ENCODE results near the gene DHRS4L2. TPM values are rescaled to one million over a fixed set of nuclear protein-coding genes. Genes with fewer than 3 reads are reported as not detected.
A peak's percentile ranks its signal among the peaks of the same experiment; 100 is the strongest.
"Not testable (repeated sequence)": the region's sequence is repeated elsewhere in the genome, so short reads cannot be mapped to it uniquely, and the experiment has no call there.

Gene DHRS4L2
- total RNA-seq, 2 donors from 2014 or later, result 15.8 to 17.9 TPM

GRCh38 chr14:23993042-23993441 lies 4.3 kb downstream of the DHRS4L2 start:
- not testable (repeated sequence) for H3K27ac Mint-ChIP-seq; H3K4me1 Mint-ChIP-seq; H3K27me3 Mint-ChIP-seq; H3K9me3 Mint-ChIP-seq; H3K36me3 Mint-ChIP-seq (ENCODE audit: low read depth); H3K4me3 Mint-ChIP-seq; ATAC-seq (replicated peaks)

GRCh38 chr14:23996009-23996408 lies 7.3 kb downstream of the DHRS4L2 start:
- not testable (repeated sequence) for H3K36me3 Mint-ChIP-seq (ENCODE audit: low read depth); H3K27me3 Mint-ChIP-seq; ATAC-seq (replicated peaks); H3K27ac Mint-ChIP-seq; H3K4me3 Mint-ChIP-seq; H3K9me3 Mint-ChIP-seq; H3K4me1 Mint-ChIP-seq

GRCh38 chr14:23996825-23997224 lies 8.1 kb downstream of the DHRS4L2 start:
- not testable (repeated sequence) for H3K4me3 Mint-ChIP-seq; H3K27me3 Mint-ChIP-seq; ATAC-seq (replicated peaks); H3K27ac Mint-ChIP-seq; H3K4me1 Mint-ChIP-seq; H3K36me3 Mint-ChIP-seq (ENCODE audit: low read depth); H3K9me3 Mint-ChIP-seq

GRCh38 chr14:23999640-24000039 lies 10.9 kb downstream of the DHRS4L2 start:
- H3K27me3 Mint-ChIP-seq, result not testable (repeated sequence)

GRCh38 chr14:24001078-24001477 lies 12.3 kb downstream of the DHRS4L2 start:
- H3K27ac Mint-ChIP-seq; H3K9me3 Mint-ChIP-seq; ATAC-seq (replicated peaks); H3K4me3 Mint-ChIP-seq; H3K27me3 Mint-ChIP-seq; H3K4me1 Mint-ChIP-seq; H3K36me3 Mint-ChIP-seq (ENCODE audit: low read depth): not testable (repeated sequence)

More at GRCh38 chr14:23999640-24000039, 10.9 kb downstream of the DHRS4L2 start:
- H3K9me3 Mint-ChIP-seq; ATAC-seq (replicated peaks); H3K4me3 Mint-ChIP-seq; H3K27ac Mint-ChIP-seq; H3K36me3 Mint-ChIP-seq (ENCODE audit: low read depth); H3K4me1 Mint-ChIP-seq: not testable (repeated sequence)

- not testable (repeated sequence) for ATAC-seq (replicated peaks); H3K27me3 Mint-ChIP-seq; H3K36me3 Mint-ChIP-seq (ENCODE audit: low read depth); H3K4me3 Mint-ChIP-seq; H3K27ac Mint-ChIP-seq; H3K9me3 Mint-ChIP-seq; H3K4me1 Mint-ChIP-seq
Measured at GRCh38 chr14:24001679-24002078, 12.9 kb downstream of the DHRS4L2 start.

GRCh38 chr14:24006471-24006816 lies 17.7 kb downstream of the DHRS4L2 start:
- Mint-ChIP-seq H3K4me3 (peak overlapping the region; percentile 67), H3K4me1 (peaks cover 20% of the 10 kb centered on the region)
- ATAC-seq (replicated peaks), result peak; percentile 47
- H3K27me3 Mint-ChIP-seq; H3K27ac Mint-ChIP-seq; H3K36me3 Mint-ChIP-seq (ENCODE audit: low read depth); H3K9me3 Mint-ChIP-seq: not testable (repeated sequence)

- Mint-ChIP-seq H3K4me1 (peaks cover 20% of the 10 kb centered on the region), H3K4me3 (peak overlapping the region; percentile 67)
- H3K27ac Mint-ChIP-seq; H3K36me3 Mint-ChIP-seq (ENCODE audit: low read depth); H3K9me3 Mint-ChIP-seq; H3K27me3 Mint-ChIP-seq: not testable (repeated sequence)
- ATAC-seq (replicated peaks), result peak; percentile 93
Measured at GRCh38 chr14:24006817-24007652, 18.3 kb downstream of the DHRS4L2 start.

- no peak for ATAC-seq (replicated peaks)
- Mint-ChIP-seq H3K4me1 (peaks cover 20% of the 10 kb centered on the region), H3K4me3 (peak overlapping the region; percentile 53), H3K27ac (peak overlapping the region; percentile 70), H3K36me3 (ENCODE audit: low read depth) (no peaks in the 10 kb centered on the region), H3K9me3 (no peaks in the 10 kb centered on the region), H3K27me3 (no peaks in the 10 kb centered on the region)
Measured at GRCh38 chr14:24011051-24011450, 22.3 kb downstream of the DHRS4L2 start.

GRCh38 chr14:24012726-24013273 lies 24.1 kb downstream of the DHRS4L2 start:
- H3K27ac Mint-ChIP-seq; ATAC-seq (replicated peaks); H3K4me3 Mint-ChIP-seq; H3K27me3 Mint-ChIP-seq; H3K36me3 Mint-ChIP-seq (ENCODE audit: low read depth); H3K9me3 Mint-ChIP-seq: not testable (repeated sequence)
- peaks cover 25% of the 10 kb centered on the region for H3K4me1 Mint-ChIP-seq

- Mint-ChIP-seq H3K4me3 (no peak overlapping the region), H3K27me3 (peaks cover 3% of the 10 kb centered on the region), H3K36me3 (ENCODE audit: low read depth) (no peaks in the 10 kb centered on the region), H3K9me3 (peaks cover 5% of the 10 kb centered on the region), H3K4me1 (peaks cover 16% of the 10 kb centered on the region), H3K27ac (no peak overlapping the region)
- ATAC-seq (replicated peaks), result peak; percentile 86
Measured at GRCh38 chr14:24013654-24014514, 25.2 kb downstream of the DHRS4L2 start.

GRCh38 chr14:24015745-24016144 lies 27.0 kb downstream of the DHRS4L2 start:
- H3K36me3 Mint-ChIP-seq (ENCODE audit: low read depth); ATAC-seq (replicated peaks); H3K4me3 Mint-ChIP-seq; H3K27ac Mint-ChIP-seq; H3K9me3 Mint-ChIP-seq; H3K27me3 Mint-ChIP-seq: not testable (repeated sequence)
- H3K4me1 Mint-ChIP-seq, result peaks cover 11% of the 10 kb centered on the region

GRCh38 chr14:24018978-24019377 lies 30.2 kb downstream of the DHRS4L2 start:
- not testable (repeated sequence) for ATAC-seq (replicated peaks); H3K27ac Mint-ChIP-seq; H3K27me3 Mint-ChIP-seq; H3K4me1 Mint-ChIP-seq; H3K9me3 Mint-ChIP-seq; H3K4me3 Mint-ChIP-seq; H3K36me3 Mint-ChIP-seq (ENCODE audit: low read depth)

GRCh38 chr14:24019944-24020343 lies 31.2 kb downstream of the DHRS4L2 start:
- ATAC-seq (replicated peaks); H3K27ac Mint-ChIP-seq; H3K4me1 Mint-ChIP-seq; H3K27me3 Mint-ChIP-seq; H3K9me3 Mint-ChIP-seq; H3K4me3 Mint-ChIP-seq; H3K36me3 Mint-ChIP-seq (ENCODE audit: low read depth): not testable (repeated sequence)

GRCh38 chr14:24020520-24020919 lies 31.8 kb downstream of the DHRS4L2 start:
- H3K9me3 Mint-ChIP-seq, result not testable (repeated sequence)

More at GRCh38 chr14:24020520-24020919, 31.8 kb downstream of the DHRS4L2 start:
- H3K36me3 Mint-ChIP-seq (ENCODE audit: low read depth); ATAC-seq (replicated peaks); H3K27me3 Mint-ChIP-seq; H3K4me1 Mint-ChIP-seq; H3K4me3 Mint-ChIP-seq; H3K27ac Mint-ChIP-seq: not testable (repeated sequence)

Data from activated T-helper 17 cell treated with anti-CD3 and anti-CD28 coated beads, Interleukin-2, amount 50 U/mL, for 72 hours (primary cell).